H9 (cell line): ENCODE results near the gene DMRT3. TPM values are rescaled to one million over a fixed set of nuclear protein-coding genes. Genes with fewer than 3 reads are reported as not detected.

Experiments
- DNase-seq: peaks from one replicate; pipeline ENCODE4 v3.0.0-alpha.2; 2017
- H2AFZ ChIP-seq: one replicate; pipeline ENCODE4 v1.6.1; 2013; ENCODE audit warnings: mild to moderate bottlenecking, low read length, control low read depth, moderate library complexity
- H2AK5ac ChIP-seq: 2 replicates; pipeline ENCODE4 v1.6.1; 2013; ENCODE audit warnings: low read length, control low read depth, mixed read lengths; ENCODE audit not compliant: insufficient read length
- H2BK120ac ChIP-seq: one replicate; pipeline ENCODE4 v1.6.1; 2013; ENCODE audit warnings: low read depth, mild to moderate bottlenecking, low read length, control low read depth, inconsistent platforms; ENCODE audit not compliant: poor library complexity, severe bottlenecking
- H2BK12ac ChIP-seq: 2 replicates; pipeline ENCODE4 v1.6.1; 2013; ENCODE audit warnings: low read length, control low read depth, mixed read lengths, low read depth; ENCODE audit not compliant: insufficient read length
- H2BK15ac ChIP-seq: 2 replicates; pipeline ENCODE4 v1.6.1; 2013; ENCODE audit warnings: low read depth, low read length, control low read depth
- H2BK20ac ChIP-seq: one replicate; pipeline ENCODE4 v1.6.1; 2013; ENCODE audit warnings: low read depth, mild to moderate bottlenecking, low read length, control low read depth, inconsistent platforms; ENCODE audit not compliant: poor library complexity, severe bottlenecking
- H2BK5ac ChIP-seq: 2 replicates; pipeline ENCODE4 v1.6.1; 2013; ENCODE audit warnings: low read length, control low read depth, mixed read lengths; ENCODE audit not compliant: insufficient read length
- H3K14ac ChIP-seq: 2 replicates; pipeline ENCODE4 v1.6.1; 2013; ENCODE audit warnings: low read length, control low read depth; ENCODE audit not compliant: insufficient read depth
- H3K18ac ChIP-seq: 2 replicates; pipeline ENCODE4 v1.6.1; 2013; ENCODE audit warnings: low read depth, mild to moderate bottlenecking, mixed read lengths, low read length, control low read depth; ENCODE audit not compliant: insufficient read length
- H3K23ac ChIP-seq: 2 replicates; pipeline ENCODE4 v1.6.1; 2013; ENCODE audit warnings: low read length, control low read depth, mixed read lengths, low read depth; ENCODE audit not compliant: insufficient read length
- H3K23me2 ChIP-seq: 2 replicates; pipeline ENCODE4 v1.6.1; 2013; ENCODE audit warnings: low read depth, mild to moderate bottlenecking, mixed read lengths, low read length, control low read depth; ENCODE audit not compliant: insufficient read length, poor library complexity, severe bottlenecking
- H3K27ac ChIP-seq: 2 replicates; pipeline ENCODE4 v1.5.1; 2013; ENCODE audit warnings: low read length, control low read depth, mixed read lengths, low read depth; ENCODE audit not compliant: insufficient read length
- H3K27me3 ChIP-seq: 2 replicates; pipeline ENCODE4 v1.6.1; 2013; ENCODE audit warnings: low read length, control low read depth, inconsistent platforms; ENCODE audit not compliant: insufficient read depth
- H3K4ac ChIP-seq: 2 replicates; pipeline ENCODE4 v1.6.1; 2013; ENCODE audit warnings: low read depth, mild to moderate bottlenecking, control low read depth, inconsistent platforms, low read length, moderate library complexity
- H3K4me1 ChIP-seq: 2 replicates; pipeline ENCODE4 v1.6.1; 2013; ENCODE audit warnings: low read length, control low read depth, inconsistent platforms; ENCODE audit not compliant: insufficient read depth
- H3K4me2 ChIP-seq: 2 replicates; pipeline ENCODE4 v1.6.1; 2013; ENCODE audit warnings: low read length, control low read depth, mixed read lengths; ENCODE audit not compliant: insufficient read length, insufficient read depth
- H3K56ac ChIP-seq: 2 replicates; pipeline ENCODE4 v1.6.1; 2013; ENCODE audit warnings: low read depth, mild to moderate bottlenecking, mixed read lengths, low read length, control low read depth; ENCODE audit not compliant: insufficient read length
- H3K79me1 ChIP-seq: 2 replicates; pipeline ENCODE4 v1.6.1; 2013; ENCODE audit warnings: low read depth, mild to moderate bottlenecking, moderate library complexity, low read length, control low read depth, inconsistent platforms; ENCODE audit not compliant: insufficient read depth, poor library complexity, severe bottlenecking
- H3K79me2 ChIP-seq: 2 replicates; pipeline ENCODE4 v1.6.1; 2013; ENCODE audit warnings: low read length, control low read depth, inconsistent platforms; ENCODE audit not compliant: insufficient read depth
- H3K9ac ChIP-seq: 2 replicates; pipeline ENCODE4 v1.6.1; 2013; ENCODE audit warnings: low read length, control low read depth, mixed read lengths; ENCODE audit not compliant: insufficient read length; ENCODE audit errors: extremely low read depth
- H3K9me3 ChIP-seq: one replicate; pipeline ENCODE4 v1.6.1; 2013; ENCODE audit warnings: low read depth, low read length, inconsistent platforms; ENCODE audit not compliant: control insufficient read depth
- H3T11ph ChIP-seq: one replicate; pipeline ENCODE4 v1.6.1; 2013; ENCODE audit warnings: mild to moderate bottlenecking, low read length, control low read depth, inconsistent platforms
- H4K20me1 ChIP-seq: one replicate; pipeline ENCODE4 v1.6.1; 2013; ENCODE audit not compliant: control insufficient read depth, insufficient read length, insufficient read depth
- H4K5ac ChIP-seq: 2 replicates; pipeline ENCODE4 v1.6.1; 2013; ENCODE audit warnings: low read depth, mild to moderate bottlenecking, mixed read lengths, low read length, control low read depth; ENCODE audit not compliant: insufficient read length
- H4K8ac ChIP-seq: replicated peaks from 2 replicates; pipeline ENCODE4 v1.6.1; 2013; ENCODE audit warnings: low read length, control low read depth, mixed read lengths, low read depth; ENCODE audit not compliant: insufficient read length
- H4K91ac ChIP-seq: 2 replicates; pipeline ENCODE4 v1.6.1; 2013; ENCODE audit warnings: low read depth, mild to moderate bottlenecking, moderate library complexity, mixed read lengths, low read length, control low read depth; ENCODE audit not compliant: insufficient read length
- H3K27ac Mint-ChIP-seq, 3 experiments: 2 replicates in 2 of 3; 3 replicates in 1 of 3; pipeline ENCODE4 v1.8.0; 2020 to 2021; ENCODE audit warnings: mixed read lengths in 3 of 3, mild to moderate bottlenecking in 1 of 3, moderate library complexity in 1 of 3
- H3K27me3 Mint-ChIP-seq: 2 replicates; pipeline ENCODE4 v1.8.0; 2021; ENCODE audit warnings: low read depth, mild to moderate bottlenecking, moderate library complexity, mixed read lengths
- H3K36me3 Mint-ChIP-seq, 3 experiments: 2 replicates in 2 of 3; 3 replicates in 1 of 3; pipeline ENCODE4 v1.8.0; 2020 to 2021; ENCODE audit warnings: low read depth in 3 of 3, mixed read lengths in 3 of 3; ENCODE audit not compliant: insufficient read depth in 1 of 3
- H3K4me1 Mint-ChIP-seq, 2 experiments: 2 replicates each; pipeline ENCODE4 v1.8.0; 2020; ENCODE audit warnings: mixed read lengths in 2 of 2
- H3K4me3 Mint-ChIP-seq, 2 experiments: 2 replicates in 1 of 2; 3 replicates in 1 of 2; pipeline ENCODE4 v1.8.0; 2020 to 2021; ENCODE audit warnings: mild to moderate bottlenecking in 2 of 2, mixed read lengths in 2 of 2, moderate library complexity in 1 of 2
- H3K9me3 Mint-ChIP-seq, 2 experiments: 2 replicates in 1 of 2; 3 replicates in 1 of 2; pipeline ENCODE4 v1.8.0; 2020; ENCODE audit warnings: mild to moderate bottlenecking in 2 of 2, mixed read lengths in 2 of 2, moderate library complexity in 1 of 2
- WGBS: extraction: QIAGEN DNeasy Blood & Tissue Kit; methylation state at CpG from one replicate; pipeline ENCODE4 v1.1.7; 2013; ENCODE audit warnings: missing lambda C conversion rate, low lambda C conversion rate, mixed read lengths; ENCODE audit not compliant: insufficient read length; ENCODE audit errors: extremely low coverage; 5-methylcytosine and 5-hydroxymethylcytosine counted together
- total RNA-seq: library from RNA; stranded (reverse); gene quantifications from 2 replicates; pipeline ENCODE4 v1.2.1, GENCODE V29; 2021
- TF ChIP-seq, protein P1 (sequence below): fragments of 200-600 bp; sonication (generic); conservative IDR thresholded peaks from 3 replicates; pipeline ENCODE4 v1.8.0; 2021; ENCODE audit warnings: antibody characterized with exemption, mild to moderate bottlenecking

Gene DMRT3
- total RNA-seq, 1 experiment from 2014 or later: not detected

DNA sequence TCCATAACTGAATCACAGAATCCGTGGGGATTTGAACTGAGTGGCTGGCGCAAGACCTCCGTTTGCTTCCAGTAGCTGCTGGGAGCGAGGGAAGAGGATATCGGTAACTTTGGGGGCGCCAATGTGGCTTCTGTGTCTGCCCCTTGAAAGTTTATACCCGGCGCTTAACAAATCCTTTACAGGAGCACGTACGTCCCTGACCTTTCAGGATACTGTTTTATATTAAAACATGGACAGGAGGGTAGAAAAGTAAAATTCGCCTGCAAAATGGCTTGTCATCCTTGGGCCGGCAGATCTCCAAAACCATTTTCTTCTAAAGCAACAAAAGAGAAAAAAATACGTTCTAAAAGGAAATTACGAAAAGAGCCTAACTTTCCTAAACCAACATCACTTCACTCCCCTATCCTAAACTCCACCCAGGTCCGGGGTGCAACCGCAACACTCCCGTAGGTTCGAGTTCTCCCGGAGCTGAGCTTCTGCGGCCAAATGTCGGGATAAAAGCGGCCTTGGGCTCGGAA lies 656 bp upstream of the DMRT3 start:
- H4K5ac ChIP-seq: no peak overlapping the region
- no peak overlapping the region for H2AFZ ChIP-seq
- H4K8ac ChIP-seq: no peak overlapping the region
- peaks cover 0 to 2% of the 10 kb centered on the region in 2 experiments; a peak in 2 of 5 replicates for H3K9me3 Mint-ChIP-seq
- H2BK5ac ChIP-seq: no peak overlapping the region
- H3K4me2 ChIP-seq: peak overlapping the region; percentile 66
- H3K36me3 Mint-ChIP-seq: no peaks in the 10 kb centered on the region
- H3K56ac ChIP-seq: no peak overlapping the region
- H3K79me2 ChIP-seq: no peaks in the 10 kb centered on the region
- no peak overlapping the region for H3K18ac ChIP-seq
- H2BK12ac ChIP-seq: no peak overlapping the region
- no peak overlapping the region for H3K27ac Mint-ChIP-seq
- H3K9ac ChIP-seq: no peak overlapping the region
- no peak overlapping the region for H3K4ac ChIP-seq
- H2BK20ac ChIP-seq: no peak overlapping the region
- no peak overlapping the region for H2AK5ac ChIP-seq
- no CpG with 5 or more reads among the region's 23 CpGs for WGBS
- DNase-seq: no peak
- peaks cover 80% of the 10 kb centered on the region for H3K27me3 ChIP-seq
- peaks cover 30 to 44% of the 10 kb centered on the region in 2 experiments for H3K4me1 Mint-ChIP-seq
- H3K23me2 ChIP-seq: peaks cover 23% of the 10 kb centered on the region
- no peak overlapping the region for H4K91ac ChIP-seq
- H3K79me1 ChIP-seq: no peaks in the 10 kb centered on the region
- no peak overlapping the region for H3K14ac ChIP-seq
- H3K23ac ChIP-seq: no peak overlapping the region
- H2BK120ac ChIP-seq: no peak overlapping the region
- H2BK15ac ChIP-seq: no peak overlapping the region
- H3K27me3 Mint-ChIP-seq: peaks cover 96% of the 10 kb centered on the region
- H4K20me1 ChIP-seq: no peaks in the 10 kb centered on the region
- H3K9me3 ChIP-seq: no peaks in the 10 kb centered on the region
- H3K4me1 ChIP-seq: no peaks in the 10 kb centered on the region
- no peak overlapping the region for H3K27ac ChIP-seq
- H3T11ph ChIP-seq: no peak overlapping the region
- H3K4me3 Mint-ChIP-seq: peak overlapping the region; percentile 45 to 80
- TF ChIP-seq, protein P1, sequence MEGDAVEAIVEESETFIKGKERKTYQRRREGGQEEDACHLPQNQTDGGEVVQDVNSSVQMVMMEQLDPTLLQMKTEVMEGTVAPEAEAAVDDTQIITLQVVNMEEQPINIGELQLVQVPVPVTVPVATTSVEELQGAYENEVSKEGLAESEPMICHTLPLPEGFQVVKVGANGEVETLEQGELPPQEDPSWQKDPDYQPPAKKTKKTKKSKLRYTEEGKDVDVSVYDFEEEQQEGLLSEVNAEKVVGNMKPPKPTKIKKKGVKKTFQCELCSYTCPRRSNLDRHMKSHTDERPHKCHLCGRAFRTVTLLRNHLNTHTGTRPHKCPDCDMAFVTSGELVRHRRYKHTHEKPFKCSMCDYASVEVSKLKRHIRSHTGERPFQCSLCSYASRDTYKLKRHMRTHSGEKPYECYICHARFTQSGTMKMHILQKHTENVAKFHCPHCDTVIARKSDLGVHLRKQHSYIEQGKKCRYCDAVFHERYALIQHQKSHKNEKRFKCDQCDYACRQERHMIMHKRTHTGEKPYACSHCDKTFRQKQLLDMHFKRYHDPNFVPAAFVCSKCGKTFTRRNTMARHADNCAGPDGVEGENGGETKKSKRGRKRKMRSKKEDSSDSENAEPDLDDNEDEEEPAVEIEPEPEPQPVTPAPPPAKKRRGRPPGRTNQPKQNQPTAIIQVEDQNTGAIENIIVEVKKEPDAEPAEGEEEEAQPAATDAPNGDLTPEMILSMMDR: no peak
